GM18507 (cell line): ENCODE results near the gene KCNJ15.
"Not testable (repeated sequence)": the region's sequence is repeated elsewhere in the genome, so short reads cannot be mapped to it uniquely, and the experiment has no call there.

ENCODE experiments used
- DNase-seq: peaks from one replicate; pipeline ENCODE4 v3.0.0; 2011; ENCODE audit warnings: low read depth; ENCODE audit not compliant: insufficient read length; ENCODE audit errors: extremely low spot score
- FAIRE-seq: peaks from 2 replicates; lab custom pipeline; 2011; peaks lifted over from hg19 to GRCh38; lab: Jason Lieb, UNC

The KCNJ15 gene

GRCh38 chr21:38243732-38244406 is 12.9 kb upstream of the KCNJ15 start:
- no peak for FAIRE-seq
- no peak for DNase-seq

- FAIRE-seq (no peak), DNase-seq (no peak)
Measured at GRCh38 chr21:38244407-38244787, 12.4 kb upstream of the KCNJ15 start.

GRCh38 chr21:38244885-38245869 is 11.6 kb upstream of the KCNJ15 start:
- FAIRE-seq: peak; percentile 85
- DNase-seq: peak; percentile 20

- no peak for DNase-seq
- no peak for FAIRE-seq
Measured at GRCh38 chr21:38246511-38246910, 10.3 kb upstream of the KCNJ15 start.

- not testable (repeated sequence) for FAIRE-seq, DNase-seq
Measured at GRCh38 chr21:38247054-38247453, 9.7 kb upstream of the KCNJ15 start.

GRCh38 chr21:38247738-38248510 is 8.9 kb upstream of the KCNJ15 start:
- FAIRE-seq (no peak), DNase-seq (no peak)

GRCh38 chr21:38249256-38249655 is 7.5 kb upstream of the KCNJ15 start:
- no peak for DNase-seq
- FAIRE-seq: peak; percentile 78

GRCh38 chr21:38249696-38250278 is 7.0 kb upstream of the KCNJ15 start:
- FAIRE-seq: no peak
- DNase-seq: no peak

GRCh38 chr21:38250991-38251418 is 5.8 kb upstream of the KCNJ15 start:
- DNase-seq: no peak
- no peak for FAIRE-seq

- FAIRE-seq: no peak
Measured at GRCh38 chr21:38254970-38255369, 1.8 kb upstream of the KCNJ15 start.

GRCh38 chr21:38255571-38256117 is 1.1 kb upstream of the KCNJ15 start:
- FAIRE-seq (no peak), DNase-seq (no peak)

More at GRCh38 chr21:38254970-38255369, 1.8 kb upstream of the KCNJ15 start:
- no peak for DNase-seq

GRCh38 chr21:38257667-38258066 is 876 bp downstream of the KCNJ15 start:
- DNase-seq: no peak
- FAIRE-seq: no peak

GRCh38 chr21:38258521-38259485 is 2.0 kb downstream of the KCNJ15 start:
- peak; percentile 31 for FAIRE-seq
- DNase-seq: no peak

GRCh38 chr21:38259665-38260064 is 2.9 kb downstream of the KCNJ15 start:
- DNase-seq: no peak

GRCh38 chr21:38260426-38260825 is 3.6 kb downstream of the KCNJ15 start:
- FAIRE-seq (no peak), DNase-seq (no peak)

More at GRCh38 chr21:38259665-38260064, 2.9 kb downstream of the KCNJ15 start:
- no peak for FAIRE-seq

- FAIRE-seq: no peak
- DNase-seq: no peak
Measured at GRCh38 chr21:38261851-38262250, 5.1 kb downstream of the KCNJ15 start.

GRCh38 chr21:38263493-38263892 is 6.7 kb downstream of the KCNJ15 start:
- no peak for FAIRE-seq

GRCh38 chr21:38264571-38264970 is 7.8 kb downstream of the KCNJ15 start:
- no peak for FAIRE-seq
- DNase-seq: no peak

More at GRCh38 chr21:38263493-38263892, 6.7 kb downstream of the KCNJ15 start:
- DNase-seq: no peak
